NCI-H1436 treated with DMSO at 0.1 percent for 48 hours (cell line): Measurements from ENCODE around the gene ACOX3.
"Not testable (repeated sequence)": the region's sequence is repeated elsewhere in the genome, so short reads cannot be mapped to it uniquely, and the experiment has no call there.

ENCODE experiments used
- DNase-seq: peaks from one replicate; lab custom pipeline; 2025; lab: John Stamatoyannopoulos, UW

The ACOX3 gene

GRCh38 chr4:8386731-8387130 is 53.8 kb downstream of the ACOX3 start:
- DNase-seq = no peak

DNA sequence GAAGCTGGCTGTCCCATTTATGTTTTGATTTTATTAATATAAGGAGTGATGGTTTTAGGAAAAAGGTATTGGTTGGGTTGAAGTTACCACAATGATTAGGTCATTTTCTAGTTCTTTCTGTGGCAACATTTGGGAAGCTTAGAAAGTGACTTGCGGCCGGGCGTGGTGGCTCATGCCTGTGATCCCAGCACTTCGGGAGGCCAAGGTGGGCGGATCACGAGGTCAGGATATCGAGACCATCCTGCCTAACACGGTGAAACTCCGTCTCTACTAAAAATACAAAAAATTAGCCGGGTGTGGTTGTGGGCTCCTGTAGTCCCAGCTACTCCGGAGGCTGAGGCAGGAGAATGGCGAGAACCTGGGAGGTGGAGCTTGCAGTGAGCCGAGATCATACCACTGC is 54.4 kb downstream of the ACOX3 start:
- DNase-seq = not testable (repeated sequence)

DNA sequence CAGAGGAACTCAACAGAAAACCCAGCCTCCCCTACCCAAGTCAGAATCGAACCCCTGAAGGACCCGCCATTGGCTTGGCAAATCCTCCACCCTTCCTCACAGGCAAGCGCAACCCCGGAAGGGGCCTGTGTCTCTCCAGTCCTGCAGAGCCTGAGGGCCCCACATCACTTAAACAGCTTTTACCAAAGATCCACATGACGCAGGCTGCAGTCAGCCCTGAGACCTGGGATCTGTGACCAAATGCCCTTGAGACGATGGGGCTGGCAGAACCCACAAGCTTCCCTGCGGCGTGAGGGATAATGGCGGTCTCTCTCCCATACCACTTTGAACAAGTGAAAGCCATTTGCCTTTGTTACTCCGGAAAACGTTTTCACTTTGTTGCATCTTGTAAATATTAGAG is 54.9 kb downstream of the ACOX3 start:
- no peak for DNase-seq

- DNase-seq = no peak
Observed at GRCh38 chr4:8385106-8385505, 55.4 kb downstream of the ACOX3 start.

- no peak for DNase-seq
Observed at GRCh38 chr4:8384397-8385060, 56.0 kb downstream of the ACOX3 start.

GRCh38 chr4:8383451-8384160 is 56.9 kb downstream of the ACOX3 start:
- no peak for DNase-seq

GRCh38 chr4:8383016-8383415 is 57.5 kb downstream of the ACOX3 start:
- no peak for DNase-seq

- DNase-seq = no peak
Observed at GRCh38 chr4:8381814-8382581, 58.5 kb downstream of the ACOX3 start.

DNA sequence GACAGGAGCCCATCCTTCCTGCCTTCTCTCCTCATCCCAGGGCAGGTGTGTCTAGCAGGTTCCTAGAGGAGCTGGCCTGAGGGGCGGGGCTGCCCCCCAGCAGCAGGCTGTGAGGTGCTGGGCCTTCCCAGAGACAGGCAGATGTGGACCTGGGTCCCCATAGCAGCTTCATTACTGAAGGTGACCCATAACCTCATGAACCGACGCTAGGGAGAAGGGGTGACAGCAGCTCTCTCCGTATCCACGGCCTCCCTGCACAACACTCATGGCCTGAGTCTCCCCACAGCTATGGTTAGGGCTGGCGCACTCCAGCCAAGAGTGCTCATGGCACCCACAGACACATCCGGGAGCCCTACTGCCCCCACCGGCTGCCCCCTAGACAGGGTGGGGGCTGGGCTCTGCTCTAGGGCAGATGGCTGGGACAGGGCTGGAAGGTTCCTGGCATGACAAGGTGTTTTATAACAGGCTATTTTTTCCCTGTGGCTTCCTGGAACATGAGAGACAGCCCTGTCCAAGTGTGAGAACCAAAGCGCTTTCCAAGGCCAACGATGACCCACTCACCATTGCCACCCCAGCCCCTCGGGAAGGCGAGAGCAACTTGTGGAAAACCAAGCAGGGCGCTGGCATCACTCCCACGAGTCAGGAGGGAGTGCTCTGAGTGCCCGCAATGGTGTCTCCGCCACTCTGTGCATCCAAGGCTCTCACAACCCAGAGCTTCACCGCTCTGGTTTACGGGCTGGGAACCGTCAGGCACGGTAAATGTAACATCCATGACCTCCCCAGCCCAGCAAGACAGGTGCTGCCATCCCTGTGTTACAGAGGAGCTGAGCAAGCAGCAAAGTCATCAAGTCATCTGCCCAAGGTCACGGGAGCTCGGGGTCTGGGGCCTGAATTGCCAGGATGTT is 59.8 kb downstream of the ACOX3 start:
- DNase-seq = no peak

- DNase-seq = no peak
Observed at GRCh38 chr4:8379771-8380170, 60.8 kb downstream of the ACOX3 start.

- no peak for DNase-seq
Observed at GRCh38 chr4:8379281-8379680, 61.2 kb downstream of the ACOX3 start.

DNA sequence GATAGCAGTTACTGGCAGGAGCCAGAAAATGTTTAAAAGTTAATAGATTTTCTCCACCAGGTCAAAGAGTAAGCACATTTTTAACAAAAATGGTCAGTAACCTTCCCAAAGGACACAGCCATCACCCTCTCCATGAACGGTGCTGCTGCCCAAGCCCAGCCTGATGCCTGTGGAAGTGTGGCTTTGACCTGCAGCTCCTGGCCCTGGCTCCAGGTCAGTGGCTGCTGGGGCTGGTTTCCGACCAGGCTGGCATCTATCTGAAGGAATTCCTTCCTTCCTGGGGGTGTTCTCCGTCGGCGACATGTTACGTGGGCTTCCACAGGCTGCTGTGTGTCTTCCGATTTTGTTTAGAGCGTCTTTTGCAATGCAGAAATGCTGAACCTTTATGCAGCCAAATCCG is 61.7 kb downstream of the ACOX3 start:
- no peak for DNase-seq

- DNase-seq = no peak
Observed at GRCh38 chr4:8378101-8378724, 62.3 kb downstream of the ACOX3 start.

- no peak for DNase-seq
Observed at GRCh38 chr4:8377103-8378075, 63.1 kb downstream of the ACOX3 start.

DNA sequence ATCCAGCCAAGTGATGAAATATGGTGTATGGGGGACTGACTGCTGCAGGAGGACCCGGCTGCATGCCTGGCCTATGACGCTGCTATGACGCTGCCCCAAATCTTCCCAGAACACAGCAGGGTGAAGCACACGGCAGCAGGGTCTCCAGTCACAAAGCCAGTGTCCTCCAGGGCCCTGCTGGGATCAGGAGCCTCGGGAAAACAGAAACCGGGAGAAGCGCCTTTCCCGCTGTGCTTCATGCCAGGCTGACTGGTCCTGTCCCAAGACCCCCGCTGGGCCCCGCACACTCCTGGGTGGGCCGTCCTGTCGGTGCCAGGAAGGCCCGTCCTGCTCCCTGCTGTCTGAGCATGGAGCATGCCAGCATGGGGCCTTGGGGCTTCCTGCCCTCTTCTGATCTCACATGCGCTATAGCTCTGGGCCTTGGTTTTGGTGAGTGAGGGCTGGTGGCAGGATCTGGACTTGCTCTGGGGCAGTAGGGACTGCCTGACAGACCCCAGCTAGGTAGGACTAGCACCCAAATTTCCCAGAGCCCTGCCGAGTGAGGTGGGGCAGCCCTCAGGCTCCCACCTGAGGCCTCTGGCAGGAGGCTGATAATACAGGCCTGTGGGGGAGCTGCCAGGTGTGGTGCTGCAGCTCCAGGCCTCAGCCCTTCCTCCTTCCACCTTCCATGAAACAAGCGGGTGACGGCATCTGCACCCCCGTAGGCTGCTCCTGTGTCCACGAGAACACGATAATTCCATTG is 64.0 kb downstream of the ACOX3 start:
- no peak for DNase-seq

- no peak for DNase-seq
Observed at GRCh38 chr4:8374851-8375649, 65.5 kb downstream of the ACOX3 start.

DNA sequence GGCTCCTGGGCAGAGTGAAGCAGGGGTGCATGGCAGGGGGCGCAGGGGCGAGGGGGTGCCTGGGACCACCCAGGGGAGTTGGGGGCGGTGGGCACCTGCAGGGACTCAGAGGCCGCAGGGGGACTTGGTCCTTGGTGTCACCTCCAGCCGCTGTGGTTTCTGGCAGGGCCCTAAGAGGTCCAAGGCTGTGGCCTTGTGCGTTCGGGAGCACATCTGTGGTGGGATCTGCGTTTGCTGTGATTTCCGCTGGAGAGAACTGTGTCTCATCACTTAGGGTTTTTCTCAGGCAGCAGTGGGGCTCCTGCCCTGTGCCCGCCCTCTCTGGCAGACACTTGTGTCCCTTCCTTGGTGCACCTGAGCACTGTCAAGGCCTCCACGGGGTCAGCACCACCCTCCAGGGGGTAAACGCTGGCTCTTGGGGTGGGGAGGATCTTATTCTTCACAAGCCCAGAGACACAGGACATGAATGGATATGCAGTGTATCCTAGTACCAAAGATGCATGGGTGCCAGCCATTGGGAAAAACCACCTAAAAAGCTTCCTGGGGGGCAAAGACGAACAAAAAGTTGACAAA is 66.5 kb downstream of the ACOX3 start:
- no peak for DNase-seq

GRCh38 chr4:8373270-8373972 is 67.1 kb downstream of the ACOX3 start:
- no peak for DNase-seq
